Mucosa of descending colon (tissue), 3 donors: ENCODE measurements around the gene BRSK1. TPM values are rescaled to one million over a fixed set of nuclear protein-coding genes. Genes with fewer than 3 reads are reported as not detected.
A peak's percentile ranks its signal among the peaks of the same experiment; 100 is the strongest.

Experiments
- ATAC-seq: fragments of 200-7000 bp; cut with Tn5 transposase; one replicate; pipeline ENCODE4 v1.9.1; 2020; ENCODE audit warnings: mild to moderate bottlenecking, moderate library complexity
- DNase-seq, 3 donors: peaks; one replicate each; pipeline ENCODE4 v3.0.0-alpha.2; 2020
- H3K36me3 ChIP-seq: fragments of 200-600 bp; one replicate; pipeline ENCODE4 v1.8.0; 2021; ENCODE audit warnings: low read depth, mild to moderate bottlenecking
- H3K4me1 ChIP-seq: fragments of 200-600 bp; one replicate; pipeline ENCODE4 v1.8.0; 2021; ENCODE audit warnings: low read depth, mild to moderate bottlenecking
- H3K4me3 ChIP-seq: fragments of 200-600 bp; one replicate; pipeline ENCODE4 v1.8.0; 2021; ENCODE audit warnings: mild to moderate bottlenecking
- H3K9me3 ChIP-seq: fragments of 200-600 bp; one replicate; pipeline ENCODE4 v1.8.0; 2021; ENCODE audit warnings: mild to moderate bottlenecking
- intact Hi-C, 2 donors: fragments of 100-400 bp; cut with DNase I in 1 of 2; cut with micrococcal nuclease in 1 of 2; formaldehyde crosslinking; loops; one replicate each; pipeline versions ENCODE4 v1.11.0 to v1.11.1; 2022; cut with DNase I, micrococcal nuclease
- total RNA-seq, 3 donors: library from RNA; stranded (reverse); fragmentation: NEBNext Ultra II Directional in 2 of 3; extraction: Animal tissue kit (Norgen Biotek cat#: 25700) in 2 of 3; gene quantifications; one replicate each; pipeline versions ENCODE4 v1.2.1 to v1.2.4, GENCODE V29; 2021 to 2023
- TF ChIP-seq, protein P1 (sequence below): fragments of 200-600 bp; IDR thresholded peaks from one replicate; pipeline ENCODE4 v1.8.0; 2022; ENCODE audit warnings: antibody characterized with exemption, mild to moderate bottlenecking
- donor health status: DM: no; HTN: no; CAD: no; lungs with moderate emphysema.
- donor health status: DM: no; HTN: no; CAD: no.
- donor health status: DM: no; HTN: yes; CAD: no.

Gene BRSK1
- total RNA-seq, 3 donors from 2014 or later = 1.6 to 18.1 (median 1.9) TPM

DNA sequence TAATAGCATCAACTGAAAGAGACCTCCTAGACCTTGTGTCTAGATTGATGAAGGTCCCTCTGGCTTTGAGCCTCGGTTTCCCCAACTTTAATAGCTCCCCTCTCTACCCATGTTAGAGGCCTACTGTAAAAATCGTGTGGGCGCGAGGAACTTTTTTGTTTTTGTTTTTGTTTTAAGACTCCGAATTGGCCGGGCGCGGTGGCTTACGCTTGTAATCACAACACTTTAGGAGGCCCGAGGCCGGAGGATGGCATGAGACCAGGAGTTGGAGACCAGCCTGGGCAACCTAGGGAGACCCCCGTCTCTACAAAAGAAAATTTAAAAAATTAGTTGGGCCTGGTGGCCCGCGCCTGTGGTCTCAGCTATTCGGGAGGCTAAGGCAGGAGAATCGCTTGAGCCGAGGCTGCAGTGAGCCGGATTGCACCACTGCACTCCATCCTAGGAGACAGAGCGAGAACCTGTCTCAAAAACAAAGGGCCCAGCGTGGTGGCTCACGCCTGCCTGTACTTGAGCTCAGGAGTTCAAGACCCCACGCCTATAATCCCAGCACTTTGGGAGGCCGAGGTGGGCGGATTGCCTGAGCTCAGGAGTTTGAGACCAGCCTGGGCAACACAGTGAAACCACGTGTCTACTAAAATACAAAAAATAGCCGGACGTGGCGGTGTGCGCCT, 24.1 kb upstream of the BRSK1 start:
- ATAC-seq (no peak), DNase-seq (peak in 1 of 3 donors; percentile 51)
- Histone ChIP-seq H3K4me1 (peaks cover 34% of the 10 kb centered on the region), H3K4me3 (peak overlapping the region; percentile 90), H3K36me3 (peaks cover 6% of the 10 kb centered on the region), H3K9me3 (no peaks in the 10 kb centered on the region)
- TF ChIP-seq, protein P1, sequence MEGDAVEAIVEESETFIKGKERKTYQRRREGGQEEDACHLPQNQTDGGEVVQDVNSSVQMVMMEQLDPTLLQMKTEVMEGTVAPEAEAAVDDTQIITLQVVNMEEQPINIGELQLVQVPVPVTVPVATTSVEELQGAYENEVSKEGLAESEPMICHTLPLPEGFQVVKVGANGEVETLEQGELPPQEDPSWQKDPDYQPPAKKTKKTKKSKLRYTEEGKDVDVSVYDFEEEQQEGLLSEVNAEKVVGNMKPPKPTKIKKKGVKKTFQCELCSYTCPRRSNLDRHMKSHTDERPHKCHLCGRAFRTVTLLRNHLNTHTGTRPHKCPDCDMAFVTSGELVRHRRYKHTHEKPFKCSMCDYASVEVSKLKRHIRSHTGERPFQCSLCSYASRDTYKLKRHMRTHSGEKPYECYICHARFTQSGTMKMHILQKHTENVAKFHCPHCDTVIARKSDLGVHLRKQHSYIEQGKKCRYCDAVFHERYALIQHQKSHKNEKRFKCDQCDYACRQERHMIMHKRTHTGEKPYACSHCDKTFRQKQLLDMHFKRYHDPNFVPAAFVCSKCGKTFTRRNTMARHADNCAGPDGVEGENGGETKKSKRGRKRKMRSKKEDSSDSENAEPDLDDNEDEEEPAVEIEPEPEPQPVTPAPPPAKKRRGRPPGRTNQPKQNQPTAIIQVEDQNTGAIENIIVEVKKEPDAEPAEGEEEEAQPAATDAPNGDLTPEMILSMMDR = no peak
- intact Hi-C loops = no loop called here

DNA sequence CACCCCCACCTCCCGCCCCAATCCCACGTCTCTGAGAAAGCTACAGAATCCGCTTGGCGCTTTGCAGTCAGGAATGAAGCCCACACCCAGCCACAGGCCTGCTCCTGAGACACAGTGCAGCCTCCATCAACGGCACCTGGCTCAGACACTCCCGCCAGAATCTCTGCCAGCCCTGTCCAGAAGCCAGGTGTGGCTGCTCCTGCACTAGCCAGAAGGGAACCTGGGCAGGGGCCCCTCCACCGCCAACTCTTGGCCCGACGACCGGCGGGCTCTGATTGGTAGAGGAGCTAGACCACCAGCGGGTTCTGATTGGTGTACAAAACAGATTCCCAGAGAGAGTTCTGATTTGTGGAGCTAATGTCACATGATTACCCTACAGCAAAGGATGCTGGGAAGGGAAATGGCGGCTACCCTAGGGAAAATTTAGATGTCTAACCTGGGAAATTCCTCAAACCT, 22.1 kb upstream of the BRSK1 start:
- Histone ChIP-seq H3K36me3 (peaks cover 6% of the 10 kb centered on the region), H3K9me3 (no peaks in the 10 kb centered on the region), H3K4me3 (no peak overlapping the region), H3K4me1 (peaks cover 19% of the 10 kb centered on the region)
- no peak for ATAC-seq
- TF ChIP-seq, protein P1 = no peak
- intact Hi-C loops = no loop called here
- DNase-seq = no peak

DNA sequence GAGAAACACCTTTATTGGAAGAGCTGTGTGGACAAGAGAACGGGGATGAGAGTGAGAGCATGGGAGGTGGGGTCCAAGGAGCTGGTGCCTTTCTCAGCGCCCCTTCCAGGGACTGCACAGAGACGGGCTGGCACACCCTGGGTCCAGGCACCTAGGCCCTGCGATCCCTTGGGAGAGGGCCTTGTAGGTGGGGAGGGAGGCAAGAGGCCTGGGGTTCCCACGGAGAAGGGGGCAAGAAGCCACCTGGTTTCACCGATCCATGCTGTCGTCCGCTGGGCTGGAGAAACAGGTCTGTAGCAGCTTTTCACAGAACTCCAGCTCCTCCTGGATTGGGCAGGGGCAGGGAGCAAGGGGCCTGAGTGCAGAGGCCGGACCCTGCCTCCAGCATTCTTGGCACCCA, 21.4 kb upstream of the BRSK1 start:
- Histone ChIP-seq H3K4me3 (no peak overlapping the region), H3K4me1 (peaks cover 12% of the 10 kb centered on the region), H3K36me3 (peaks cover 6% of the 10 kb centered on the region), H3K9me3 (no peaks in the 10 kb centered on the region)
- no peak for DNase-seq
- intact Hi-C loops = no loop called here
- TF ChIP-seq, protein P1 = no peak
- no peak for ATAC-seq

DNA sequence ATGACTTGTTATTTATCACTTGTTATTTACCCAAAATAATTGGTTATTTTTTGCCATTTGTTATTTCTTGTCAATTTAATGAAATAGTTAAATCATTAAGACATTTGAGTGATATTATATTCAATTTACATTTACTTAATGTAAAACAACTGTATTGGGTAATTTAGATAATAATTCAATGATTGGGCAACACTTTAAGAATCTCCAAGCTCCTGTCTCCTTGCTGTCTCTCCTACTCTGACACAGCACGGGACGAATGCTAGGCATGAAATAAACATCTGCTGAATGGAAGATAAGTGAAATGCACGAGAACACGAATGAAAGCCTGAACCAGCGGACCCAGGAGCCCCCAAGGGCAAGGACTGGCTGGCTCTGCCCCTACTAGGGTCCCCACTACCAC, 19.3 kb upstream of the BRSK1 start:
- Histone ChIP-seq H3K4me1 (peaks cover 4% of the 10 kb centered on the region), H3K9me3 (no peaks in the 10 kb centered on the region), H3K36me3 (no peaks in the 10 kb centered on the region), H3K4me3 (no peak overlapping the region)
- intact Hi-C loops = no loop called here
- ATAC-seq (no peak), DNase-seq (no peak)
- TF ChIP-seq, protein P1 = no peak

DNA sequence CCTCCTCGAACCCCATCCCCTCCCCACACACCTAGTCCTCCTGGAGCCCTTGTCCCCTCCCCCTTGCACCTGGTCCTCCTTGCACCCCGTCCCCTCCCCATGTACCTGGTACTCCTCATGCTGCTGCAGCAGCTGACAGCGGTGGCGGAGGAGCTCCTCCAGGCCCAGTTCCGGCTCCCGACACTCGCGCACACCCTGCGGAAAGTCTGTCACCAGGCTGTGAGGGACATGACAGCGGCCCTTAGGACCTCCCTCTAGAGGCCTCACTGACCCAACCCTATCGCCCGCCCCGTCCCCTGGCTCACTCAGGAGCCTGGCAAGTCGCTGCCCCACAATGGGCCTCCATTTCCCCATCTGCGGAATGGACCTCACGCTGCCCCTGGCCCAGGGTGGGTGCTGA, 18.6 kb upstream of the BRSK1 start:
- no peak for ATAC-seq
- Histone ChIP-seq H3K9me3 (no peaks in the 10 kb centered on the region), H3K4me3 (no peak overlapping the region), H3K36me3 (no peaks in the 10 kb centered on the region), H3K4me1 (no peaks in the 10 kb centered on the region)
- no peak for DNase-seq
- intact Hi-C loops = no loop called here
- TF ChIP-seq, protein P1 = no peak
